Common myeloid progenitor, CD34-positive (primary cell): Measurements from ENCODE around the gene CHMP6.

Experiments
- CTCF ChIA-PET: fragments of 350-600 bp; sonication (Branson Sonifier 250); formaldehyde crosslinking; loops from one replicate; lab custom pipeline; 2021; ENCODE audit warnings: antibody characterized with exemption; lab: Charles Lee
- POLR2A ChIA-PET: fragments of 350-600 bp; sonication (Branson Sonifier 250); formaldehyde crosslinking; loops from one replicate; lab custom pipeline; 2021; ENCODE audit warnings: antibody characterized with exemption; lab: Charles Lee
- DNase-seq, 3 donors: peaks; one replicate each; pipeline versions ENCODE4 v3.0.0 to v3.0.0-alpha.2; 2013
- H3K27ac ChIP-seq, 2 experiments: 1 replicate in 1 of 2; 2 replicates in 1 of 2; pipeline ENCODE4 v1.7.0; 2013; ENCODE audit warnings: inconsistent platforms in 2 of 2, low read length in 2 of 2, mild to moderate bottlenecking in 2 of 2, low read depth in 1 of 2, moderate library complexity in 1 of 2; ENCODE audit not compliant: severe bottlenecking in 2 of 2, insufficient read depth in 1 of 2, poor library complexity in 1 of 2
- H3K27me3 ChIP-seq, 5 experiments: replicated peaks in 2 of 5; 1 replicate in 3 of 5; 2 replicates in 2 of 5; pipeline versions ENCODE4 v1.6.1 to v1.7.0; 2013; ENCODE audit warnings: low read length in 4 of 5, mild to moderate bottlenecking in 2 of 5, moderate library complexity in 2 of 5, inconsistent platforms in 1 of 5; ENCODE audit not compliant: insufficient read depth in 5 of 5, control insufficient read depth in 4 of 5
- H3K36me3 ChIP-seq, 4 experiments: 1 replicate in 2 of 4; 2 replicates in 2 of 4; pipeline versions ENCODE4 v1.6.1 to v1.7.0; 2013; ENCODE audit warnings: low read length in 3 of 4, control low read depth in 1 of 4, mild to moderate bottlenecking in 1 of 4; ENCODE audit not compliant: control insufficient read depth in 4 of 4, insufficient read depth in 4 of 4
- H3K4me1 ChIP-seq, 4 experiments: 1 replicate in 3 of 4; 2 replicates in 1 of 4; pipeline versions ENCODE4 v1.6.1 to v1.7.1; 2013; ENCODE audit warnings: low read length in 3 of 4, mild to moderate bottlenecking in 3 of 4, control low read depth in 1 of 4, inconsistent platforms in 1 of 4, moderate library complexity in 1 of 4; ENCODE audit not compliant: control insufficient read depth in 4 of 4, insufficient read depth in 4 of 4; ENCODE audit errors: control extremely low read depth in 1 of 4
- H3K4me3 ChIP-seq, 7 experiments: 1 replicate in 4 of 7; 2 replicates in 3 of 7; pipeline versions ENCODE4 v1.5.1 to v1.7.0; 2013; ENCODE audit warnings: mild to moderate bottlenecking in 7 of 7, low read length in 6 of 7, moderate library complexity in 6 of 7, inconsistent platforms in 2 of 7, low read depth in 2 of 7, control low read depth in 1 of 7; ENCODE audit not compliant: insufficient read depth in 4 of 7, control insufficient read depth in 1 of 7; ENCODE audit errors: extremely low read depth in 1 of 7
- H3K9me3 ChIP-seq, 5 experiments: 1 replicate in 4 of 5; 2 replicates in 1 of 5; pipeline versions ENCODE4 v1.6.1 to v1.7.1; 2013; ENCODE audit warnings: low read length in 4 of 5, mild to moderate bottlenecking in 2 of 5, inconsistent platforms in 1 of 5, low read depth in 1 of 5, moderate library complexity in 1 of 5; ENCODE audit not compliant: control insufficient read depth in 4 of 5, insufficient read depth in 2 of 5; ENCODE audit errors: control extremely low read depth in 1 of 5
- WGBS: methylation state at CpG from one replicate; pipeline ENCODE4 v1.1.5; 2013; ENCODE audit not compliant: insufficient coverage; 5-methylcytosine and 5-hydroxymethylcytosine counted together

The CHMP6 gene

GRCh38 chr17:80951121-80952090 is 40.2 kb upstream of the CHMP6 start:
- ChIA-PET POLR2A (no interaction called here), CTCF (interaction anchor here (1.2 kb wide), 1 partner anchor 21 kb away, joined by 3 read pairs; no protein-coding TSS in a partner anchor)
- no peaks in the 10 kb centered on the region for H3K27me3 ChIP-seq
- H3K4me1 ChIP-seq, result no peaks in the 10 kb centered on the region
- 96% methylated on average over 34 of the region's 38 CpGs for WGBS
- H3K27ac ChIP-seq, result no peak overlapping the region
- H3K4me3 ChIP-seq, result no peak overlapping the region
- H3K9me3 ChIP-seq, result peaks cover 0 to 1% (median 0%) of the 10 kb centered on the region in 5 experiments
- no peak for DNase-seq
- H3K36me3 ChIP-seq, result peaks cover 2 to 44% (median 26%) of the 10 kb centered on the region in 4 experiments

- Histone ChIP-seq H3K27ac (no peak overlapping the region), H3K4me1 (no peaks in the 10 kb centered on the region), H3K27me3 (no peaks in the 10 kb centered on the region), H3K4me3 (no peak overlapping the region), H3K36me3 (peaks cover 0 to 42% (median 24%) of the 10 kb centered on the region in 4 experiments), H3K9me3 (no peaks in the 10 kb centered on the region)
- 98% methylated on average over 16 of the region's 16 CpGs for WGBS
- ChIA-PET CTCF (no interaction called here), POLR2A (no interaction called here)
- no peak for DNase-seq
These were observed 39.4 kb upstream of the CHMP6 start for GRCh38 chr17:80952291-80952690.

- ChIA-PET POLR2A (no interaction called here), CTCF (interaction anchor here (0.8 to 1.0 kb wide), 2 partner anchors 11 to 16 kb away, joined by 3 read pairs; no protein-coding TSS in a partner anchor)
- 96% methylated on average over 16 of the region's 22 CpGs for WGBS
- peaks cover 0 to 34% (median 16%) of the 10 kb centered on the region in 4 experiments for H3K36me3 ChIP-seq
- no peak overlapping the region for H3K4me3 ChIP-seq
- no peak overlapping the region for H3K27ac ChIP-seq
- no peaks in the 10 kb centered on the region for H3K27me3 ChIP-seq
- no peaks in the 10 kb centered on the region for H3K4me1 ChIP-seq
- DNase-seq, result no peak
- no peaks in the 10 kb centered on the region for H3K9me3 ChIP-seq
These were observed 37.9 kb upstream of the CHMP6 start for GRCh38 chr17:80953471-80954315.

GRCh38 chr17:80955078-80955477 is 36.6 kb upstream of the CHMP6 start:
- 58% methylated on average over 2 of the region's 5 CpGs for WGBS
- Histone ChIP-seq H3K36me3 (peaks cover 0 to 25% (median 12%) of the 10 kb centered on the region in 4 experiments), H3K4me3 (no peak overlapping the region), H3K27ac (no peak overlapping the region), H3K4me1 (no peaks in the 10 kb centered on the region), H3K9me3 (no peaks in the 10 kb centered on the region), H3K27me3 (no peaks in the 10 kb centered on the region)
- ChIA-PET CTCF (no interaction called here), POLR2A (no interaction called here)
- no peak for DNase-seq

GRCh38 chr17:80955671-80956280 is 35.9 kb upstream of the CHMP6 start:
- CTCF ChIA-PET, result no interaction called here
- no peak for DNase-seq
- Histone ChIP-seq H3K27me3 (no peaks in the 10 kb centered on the region), H3K27ac (no peak overlapping the region), H3K4me3 (no peak overlapping the region), H3K36me3 (peaks cover 0 to 28% (median 11%) of the 10 kb centered on the region in 4 experiments), H3K9me3 (no peaks in the 10 kb centered on the region), H3K4me1 (no peaks in the 10 kb centered on the region)
- 88% methylated on average over 14 of the region's 16 CpGs for WGBS
- POLR2A ChIA-PET, result interaction anchor here (0.6 kb wide), 1 partner anchor 532 kb away, joined by 3 read pairs; no protein-coding TSS in a partner anchor

GRCh38 chr17:80956321-80957190 is 35.1 kb upstream of the CHMP6 start:
- no peak for DNase-seq
- H3K4me3 ChIP-seq, result no peak overlapping the region
- H3K27me3 ChIP-seq, result no peaks in the 10 kb centered on the region
- CTCF ChIA-PET, result no interaction called here
- WGBS, result 93% methylated on average over 23 of the region's 29 CpGs
- POLR2A ChIA-PET, result interaction anchor here (0.6 kb wide), 1 partner anchor 533 kb away, joined by 3 read pairs; no protein-coding TSS in a partner anchor
- H3K9me3 ChIP-seq, result no peaks in the 10 kb centered on the region
- peaks cover 0 to 26% (median 12%) of the 10 kb centered on the region in 4 experiments for H3K36me3 ChIP-seq
- H3K27ac ChIP-seq, result no peak overlapping the region
- no peaks in the 10 kb centered on the region for H3K4me1 ChIP-seq
